ENCODE results near the gene AFDN.

AFDN gene

DNA sequence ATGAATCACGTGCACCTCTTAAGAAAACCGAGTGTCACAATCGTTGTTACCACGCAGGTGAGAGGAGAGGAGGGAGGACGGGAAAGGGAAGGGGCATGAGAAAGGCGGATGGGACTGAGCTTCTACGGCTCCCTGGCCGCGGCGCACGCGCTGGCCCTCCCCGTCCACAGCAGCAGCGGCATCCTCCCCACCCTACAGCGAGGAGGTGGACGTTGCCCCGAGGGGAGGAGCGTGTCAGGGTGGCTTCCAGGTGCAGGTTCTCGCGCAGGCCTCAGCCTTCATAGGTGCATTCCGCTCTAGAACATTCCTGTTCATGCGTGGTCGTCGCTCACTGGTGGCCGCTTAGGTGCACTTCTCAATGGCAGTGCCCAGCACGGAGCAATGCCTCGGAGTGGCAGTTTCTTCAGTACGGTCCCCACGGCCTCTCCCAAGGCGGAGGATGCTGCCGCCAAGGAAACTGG is 29.7 kb upstream of the AFDN start:
- TF ChIP-seq, protein P1, sequence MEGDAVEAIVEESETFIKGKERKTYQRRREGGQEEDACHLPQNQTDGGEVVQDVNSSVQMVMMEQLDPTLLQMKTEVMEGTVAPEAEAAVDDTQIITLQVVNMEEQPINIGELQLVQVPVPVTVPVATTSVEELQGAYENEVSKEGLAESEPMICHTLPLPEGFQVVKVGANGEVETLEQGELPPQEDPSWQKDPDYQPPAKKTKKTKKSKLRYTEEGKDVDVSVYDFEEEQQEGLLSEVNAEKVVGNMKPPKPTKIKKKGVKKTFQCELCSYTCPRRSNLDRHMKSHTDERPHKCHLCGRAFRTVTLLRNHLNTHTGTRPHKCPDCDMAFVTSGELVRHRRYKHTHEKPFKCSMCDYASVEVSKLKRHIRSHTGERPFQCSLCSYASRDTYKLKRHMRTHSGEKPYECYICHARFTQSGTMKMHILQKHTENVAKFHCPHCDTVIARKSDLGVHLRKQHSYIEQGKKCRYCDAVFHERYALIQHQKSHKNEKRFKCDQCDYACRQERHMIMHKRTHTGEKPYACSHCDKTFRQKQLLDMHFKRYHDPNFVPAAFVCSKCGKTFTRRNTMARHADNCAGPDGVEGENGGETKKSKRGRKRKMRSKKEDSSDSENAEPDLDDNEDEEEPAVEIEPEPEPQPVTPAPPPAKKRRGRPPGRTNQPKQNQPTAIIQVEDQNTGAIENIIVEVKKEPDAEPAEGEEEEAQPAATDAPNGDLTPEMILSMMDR (IDR thresholded peaks at IDR 0.05; ENCODE audit: control insufficient read depth, insufficient read depth, low read depth, low read length, missing control alignments), result no peak
- H3K4me3 ChIP-seq (ENCODE audit: control insufficient read depth, low read depth, low read length), result no peak overlapping the region
- DNase-seq (ENCODE audit: low read depth), result no peak

DNA sequence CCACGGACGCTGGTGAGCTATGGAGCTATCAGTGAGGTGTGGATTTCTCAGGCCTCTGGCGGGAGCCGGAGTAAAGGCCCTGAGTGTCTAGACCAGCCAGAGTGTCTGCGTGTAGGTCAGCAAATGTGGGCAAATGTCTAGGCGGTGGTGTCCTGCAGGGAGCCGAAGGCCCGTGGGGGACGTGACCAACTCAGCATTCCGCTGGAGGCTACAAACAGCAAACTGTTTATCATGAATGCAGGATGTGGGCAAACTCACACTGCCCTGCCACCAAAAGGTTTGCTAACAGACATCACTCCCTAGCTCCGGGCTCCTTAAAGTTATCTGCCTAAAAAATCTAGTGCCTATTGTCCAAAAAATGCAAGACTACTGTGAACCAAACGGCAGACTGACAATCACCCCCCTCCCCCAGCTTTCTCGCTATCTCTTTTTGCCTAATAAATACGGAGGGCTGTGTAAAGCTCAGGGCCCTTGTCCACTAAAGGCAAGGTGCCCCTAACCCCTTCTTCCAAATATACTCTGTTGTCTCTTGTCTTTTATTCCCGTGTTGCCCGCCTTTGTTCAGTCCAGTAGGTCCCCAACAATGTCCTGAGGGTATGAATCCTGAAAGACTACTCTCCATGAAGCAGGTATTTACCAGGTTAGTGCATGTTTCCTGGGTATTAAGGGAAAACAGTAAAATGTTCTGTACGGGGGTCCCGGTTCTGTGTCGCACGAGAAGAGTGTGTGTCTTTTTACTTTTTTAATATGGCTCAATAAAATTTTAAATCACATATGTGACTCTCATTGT is 29.0 kb upstream of the AFDN start:
- TF ChIP-seq, protein P1 (IDR thresholded peaks at IDR 0.05; ENCODE audit: control insufficient read depth, insufficient read depth, low read depth, low read length, missing control alignments), result no peak
- H3K4me3 ChIP-seq (ENCODE audit: control insufficient read depth, low read depth, low read length), result no peak overlapping the region
- no peak for DNase-seq (ENCODE audit: low read depth)

DNA sequence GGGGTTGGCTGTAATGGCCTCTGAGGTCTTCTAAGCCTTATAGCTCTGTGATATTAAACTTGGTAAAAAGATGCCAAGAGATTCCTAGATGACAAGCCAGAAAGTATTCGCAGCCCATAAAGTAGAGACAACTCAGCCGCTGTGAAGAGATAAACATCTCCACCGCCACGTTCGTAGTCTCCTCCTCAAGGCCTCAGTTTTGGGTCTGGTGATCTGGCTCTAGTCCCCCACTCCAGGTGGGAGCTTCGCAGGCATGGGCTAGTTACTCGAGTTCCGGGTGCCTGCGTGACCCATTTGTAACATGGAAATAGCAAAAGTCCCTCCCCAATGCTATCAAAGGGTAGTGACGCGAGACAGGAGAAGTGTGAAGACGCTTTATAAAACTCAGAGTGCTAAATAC is 28.3 kb upstream of the AFDN start:
- H3K4me3 ChIP-seq (ENCODE audit: control insufficient read depth, low read depth, low read length), result no peak overlapping the region
- no peak for DNase-seq (ENCODE audit: low read depth)
- TF ChIP-seq, protein P1 (IDR thresholded peaks at IDR 0.05; ENCODE audit: control insufficient read depth, insufficient read depth, low read depth, low read length, missing control alignments), result no peak

DNA sequence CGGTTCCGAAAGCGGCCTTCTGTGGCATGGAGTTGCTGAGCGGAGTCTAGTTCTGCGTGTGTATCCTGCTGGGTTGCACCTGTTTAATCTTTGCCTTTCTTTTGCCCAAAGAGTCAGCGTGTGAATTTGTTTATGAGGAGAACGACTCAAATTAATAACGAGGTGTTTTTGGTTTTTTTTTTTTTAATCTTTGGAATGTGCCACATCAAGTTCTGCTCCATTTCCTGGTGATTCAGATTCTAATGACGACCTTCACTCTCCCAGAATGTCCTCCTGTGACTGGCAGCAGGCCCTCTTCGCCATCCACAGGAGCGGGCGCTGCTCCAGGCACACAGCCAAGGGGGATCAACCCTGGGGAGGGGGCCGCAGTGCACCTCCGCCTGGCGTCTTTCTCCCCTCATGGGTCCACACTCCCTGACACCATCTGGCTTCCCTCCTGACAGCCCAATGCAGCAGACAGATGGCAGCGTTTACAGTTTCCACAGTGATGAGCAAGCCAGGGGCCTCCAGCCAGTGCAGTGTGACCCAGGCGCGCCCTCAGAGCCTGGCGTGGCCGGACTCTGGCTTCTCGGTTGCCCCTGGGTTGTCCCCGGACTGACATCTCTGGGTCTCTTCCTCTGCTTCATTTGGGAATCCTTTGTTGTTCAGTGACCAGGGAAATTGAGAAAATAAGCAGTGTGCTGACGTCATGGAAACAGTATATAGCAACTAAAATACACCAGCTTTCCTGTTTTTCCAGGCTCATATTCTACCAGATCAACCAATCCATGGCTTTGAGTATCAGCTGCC is 27.5 kb upstream of the AFDN start:
- no peak for DNase-seq (ENCODE audit: low read depth)
- H3K4me3 ChIP-seq (ENCODE audit: control insufficient read depth, low read depth, low read length), result no peak overlapping the region
- TF ChIP-seq, protein P1 (IDR thresholded peaks at IDR 0.05; ENCODE audit: control insufficient read depth, insufficient read depth, low read depth, low read length, missing control alignments), result no peak

DNA sequence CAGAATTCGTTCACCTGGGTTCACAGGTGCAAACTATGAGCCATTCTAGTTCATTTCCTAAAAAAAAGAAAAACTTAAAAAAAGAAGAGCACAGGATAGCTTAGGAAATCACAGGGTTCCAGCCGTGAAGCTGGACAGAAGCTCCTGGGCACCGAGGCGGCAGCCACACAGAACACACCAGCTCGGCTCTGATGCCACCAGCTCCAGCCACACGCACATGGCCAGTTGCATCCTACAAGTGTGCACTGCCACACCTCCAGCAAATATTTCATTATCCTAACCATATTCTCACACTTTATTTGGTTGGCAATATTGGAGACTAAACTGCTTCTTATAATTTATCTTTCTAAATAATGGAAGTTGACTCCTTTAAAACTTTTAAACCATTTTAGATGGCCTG is 26.2 kb upstream of the AFDN start:
- TF ChIP-seq, protein P1 (IDR thresholded peaks at IDR 0.05; ENCODE audit: control insufficient read depth, insufficient read depth, low read depth, low read length, missing control alignments), result no peak
- H3K4me3 ChIP-seq (ENCODE audit: control insufficient read depth, low read depth, low read length), result no peak overlapping the region
- DNase-seq (ENCODE audit: low read depth), result no peak

DNA sequence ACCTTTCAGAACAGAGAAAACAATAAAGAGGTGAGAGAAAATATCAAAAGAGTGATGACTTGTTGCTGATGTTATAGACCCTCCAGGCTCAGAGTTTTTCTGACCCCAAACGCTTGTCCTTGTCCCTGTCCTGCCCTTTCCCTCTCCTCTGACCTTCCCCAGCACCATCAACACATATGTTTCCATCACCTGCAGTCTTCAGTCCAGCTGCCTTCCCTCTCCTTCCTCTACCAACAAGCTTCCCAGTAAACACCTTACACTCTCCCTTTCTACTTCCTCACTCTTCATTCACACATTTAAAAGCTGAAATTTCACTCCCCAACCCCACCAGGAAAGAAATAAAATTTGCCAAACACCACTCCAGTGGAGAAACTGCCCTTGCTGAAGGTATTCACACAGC is 25.4 kb upstream of the AFDN start:
- TF ChIP-seq, protein P1 (IDR thresholded peaks at IDR 0.05; ENCODE audit: control insufficient read depth, insufficient read depth, low read depth, low read length, missing control alignments), result no peak
- DNase-seq (ENCODE audit: low read depth), result no peak
- H3K4me3 ChIP-seq (ENCODE audit: control insufficient read depth, low read depth, low read length), result no peak overlapping the region

Data from AG09309 (cell line).